Nucleus accumbens (tissue), 56 donors: ENCODE data around the gene NEURL4.

Experiments used
- DNase-seq, 56 donors: peaks; one replicate each; lab custom pipeline; 2025; lab: John Stamatoyannopoulos, UW

The NEURL4 gene

DNA sequence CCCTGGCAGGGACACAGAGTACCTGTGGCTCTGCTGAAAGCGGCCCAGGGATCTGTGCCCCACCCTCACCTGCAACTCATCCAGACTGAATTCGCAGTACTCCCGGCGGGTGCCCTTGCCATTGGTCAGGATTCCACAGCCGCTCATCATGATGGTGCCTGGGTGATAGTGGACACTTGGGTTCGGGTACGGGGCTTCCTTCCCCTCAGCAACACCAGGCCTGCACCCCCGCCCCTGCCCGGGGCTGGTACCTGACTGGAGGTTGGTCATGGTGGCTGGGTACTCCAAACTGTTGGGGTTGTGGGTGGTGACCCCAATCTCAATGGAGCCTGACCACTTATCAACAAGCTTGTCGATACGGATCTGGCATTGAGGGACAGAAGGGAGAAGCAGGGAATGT lies 2.9 kb downstream of the NEURL4 start:
- no peak for DNase-seq

DNA sequence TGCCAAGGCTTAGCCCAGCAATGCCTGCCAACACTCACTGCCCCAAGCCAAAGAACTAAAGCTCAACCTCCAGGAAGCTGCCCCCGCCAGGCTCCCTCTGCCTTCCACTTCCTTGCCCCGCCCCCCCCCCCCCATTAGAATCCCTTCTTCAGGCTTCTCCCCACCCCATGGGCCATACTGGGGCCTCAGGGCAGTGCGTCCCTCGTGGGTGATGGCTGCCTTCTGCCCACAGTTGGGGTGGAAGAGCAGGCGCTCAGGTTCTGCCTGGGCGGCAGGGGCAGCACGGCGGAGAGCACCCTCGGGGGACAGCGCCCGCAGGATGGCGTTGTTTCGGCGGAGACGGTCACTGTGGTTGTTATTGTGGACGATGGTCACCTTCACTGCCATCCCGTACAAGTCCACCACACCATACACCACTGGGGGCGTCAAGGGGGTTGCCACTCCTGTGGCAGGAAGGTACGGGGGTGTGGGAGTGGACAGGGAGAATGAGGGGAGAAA lies 4.1 kb downstream of the NEURL4 start:
- no peak for DNase-seq

DNA sequence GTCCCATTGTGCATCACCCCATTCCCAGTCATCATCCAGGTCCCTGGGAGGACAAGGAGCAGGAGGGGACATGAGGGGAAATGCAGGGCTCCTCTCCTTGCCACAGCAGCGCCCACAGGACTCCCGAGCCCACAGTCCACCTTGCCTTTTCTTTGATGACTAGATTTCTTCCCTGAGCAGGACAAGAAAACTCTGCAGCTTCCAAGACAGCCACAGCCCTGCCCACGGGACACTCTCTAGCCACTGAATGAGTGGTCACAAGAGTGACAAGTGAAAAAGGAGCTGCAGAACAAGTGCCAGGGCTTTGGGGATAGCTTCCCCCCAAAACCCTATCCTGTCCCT lies 4.7 kb downstream of the NEURL4 start:
- DNase-seq = no peak

DNA sequence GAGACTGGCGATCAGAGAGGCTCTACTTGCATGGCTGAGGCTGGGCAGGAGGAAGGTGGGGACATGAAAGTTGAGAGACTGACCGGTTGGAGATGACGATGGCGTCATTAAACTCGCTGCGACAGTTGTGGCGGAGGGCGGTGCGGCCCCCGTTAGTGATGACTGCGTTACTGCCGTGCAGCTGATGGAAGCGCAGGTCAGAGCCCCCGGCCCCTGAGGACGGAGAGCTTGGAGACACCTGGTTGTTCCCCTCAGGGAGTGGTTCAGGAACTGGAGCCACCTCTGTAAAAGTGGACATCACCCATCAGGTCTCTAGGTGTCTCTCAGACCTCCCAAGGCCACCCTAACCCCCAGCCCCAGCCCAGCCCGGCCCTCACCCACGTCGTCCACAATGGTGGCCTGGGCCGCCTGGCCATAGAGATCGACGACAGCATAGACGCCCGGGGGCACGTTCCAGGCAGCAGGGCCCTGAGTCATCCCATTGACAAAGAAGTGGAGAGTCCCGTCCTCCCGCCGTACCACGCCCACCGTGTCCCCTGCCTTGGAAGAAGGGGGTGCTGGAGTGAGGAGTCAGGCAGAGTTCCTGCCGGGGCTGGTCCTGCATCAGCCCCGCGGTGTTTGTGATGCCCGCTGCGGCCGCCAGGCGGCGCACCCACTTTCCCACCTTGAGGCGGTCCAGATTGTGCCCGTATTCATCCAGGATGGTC lies 5.3 kb downstream of the NEURL4 start:
- DNase-seq = peak in 6 of 56 donors; percentile 3 to 40 (median 16)

DNA sequence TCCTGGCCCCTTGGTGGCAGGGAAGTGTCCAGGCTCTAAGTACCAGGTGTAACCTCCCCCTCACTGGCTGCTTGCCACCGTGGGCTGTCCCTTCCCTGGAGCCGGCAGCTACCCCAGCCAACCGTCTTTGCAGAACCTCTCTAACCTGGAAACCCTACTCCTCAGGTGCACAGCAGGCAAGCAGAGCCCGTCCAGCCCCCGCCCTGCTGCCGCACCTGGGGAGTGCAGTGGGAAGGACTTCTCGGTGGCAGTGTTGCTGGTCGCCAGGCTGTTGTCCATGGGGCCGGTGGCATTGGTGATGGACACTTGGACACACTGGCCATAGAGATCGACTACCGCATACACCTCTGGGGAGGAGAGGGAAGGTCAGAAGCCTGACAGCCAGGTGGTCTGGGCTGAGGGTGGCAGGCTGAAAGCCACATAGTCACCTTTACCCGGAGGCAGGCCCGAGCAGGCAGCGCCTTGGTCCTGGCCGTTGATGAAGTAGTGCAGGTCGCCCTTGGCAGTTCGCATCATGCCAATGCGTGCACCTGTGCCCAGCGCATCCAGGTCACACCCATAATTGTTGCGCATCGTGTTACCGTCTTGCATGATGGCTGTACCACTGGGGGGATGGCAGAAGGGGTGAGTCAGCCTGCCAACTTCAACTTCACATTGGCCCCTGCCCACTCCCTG lies 6.5 kb downstream of the NEURL4 start:
- DNase-seq = no peak

DNA sequence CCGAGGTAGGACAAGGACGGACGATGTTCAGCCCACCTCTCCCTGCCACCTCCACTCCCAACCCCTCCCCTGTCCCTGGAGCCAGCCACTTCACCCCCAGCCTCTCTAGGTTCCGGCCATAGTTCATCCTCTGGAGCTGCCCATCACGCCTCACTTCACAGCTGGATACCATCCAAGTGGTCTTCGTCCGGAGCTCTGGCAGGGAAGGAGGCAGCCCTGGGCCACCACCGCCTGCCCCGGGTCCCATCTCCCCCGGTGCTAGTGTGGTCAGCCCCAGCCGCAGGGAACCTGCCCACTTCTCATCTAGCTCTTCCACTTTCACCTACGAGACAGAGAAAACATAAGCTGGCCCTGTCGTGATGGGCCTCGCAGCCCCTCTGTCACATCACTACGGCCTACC lies 7.7 kb downstream of the NEURL4 start:
- DNase-seq = no peak

DNA sequence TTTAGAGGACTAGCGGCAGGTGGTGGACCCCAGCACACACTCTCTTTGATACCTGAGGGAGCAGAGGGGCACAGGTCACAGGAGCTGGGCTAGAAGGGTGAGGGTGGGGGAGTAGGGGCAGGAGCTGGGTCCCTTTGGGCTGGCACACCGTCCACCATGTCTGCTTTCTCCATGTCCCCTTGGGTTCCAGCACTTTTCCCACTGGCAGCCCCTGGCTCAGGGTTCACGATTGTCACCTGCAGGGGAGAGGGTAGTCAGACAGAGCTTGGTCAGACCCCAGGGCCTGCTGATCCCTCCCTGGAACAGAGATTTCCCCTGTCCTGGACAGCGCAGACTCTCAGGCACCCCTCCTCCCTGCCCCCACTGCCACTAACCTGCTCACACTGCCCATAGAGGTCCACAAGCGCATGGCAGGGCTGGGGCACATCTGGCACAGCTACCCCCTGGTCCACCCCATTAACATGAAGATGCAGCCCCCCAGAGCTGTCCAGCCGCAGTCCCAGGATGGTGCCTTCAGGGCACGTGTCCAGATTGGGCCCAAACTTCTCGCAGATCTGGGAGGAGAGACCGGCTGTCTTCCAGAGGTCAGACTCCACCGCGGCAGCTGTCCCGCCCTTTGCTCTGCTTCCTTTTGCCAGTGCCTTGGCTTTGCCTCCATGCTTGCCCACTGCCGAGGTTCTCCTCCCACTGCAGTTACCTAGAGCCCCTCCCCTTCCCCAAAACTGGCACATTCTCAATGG lies 10.8 kb downstream of the NEURL4 start:
- DNase-seq = no peak

DNA sequence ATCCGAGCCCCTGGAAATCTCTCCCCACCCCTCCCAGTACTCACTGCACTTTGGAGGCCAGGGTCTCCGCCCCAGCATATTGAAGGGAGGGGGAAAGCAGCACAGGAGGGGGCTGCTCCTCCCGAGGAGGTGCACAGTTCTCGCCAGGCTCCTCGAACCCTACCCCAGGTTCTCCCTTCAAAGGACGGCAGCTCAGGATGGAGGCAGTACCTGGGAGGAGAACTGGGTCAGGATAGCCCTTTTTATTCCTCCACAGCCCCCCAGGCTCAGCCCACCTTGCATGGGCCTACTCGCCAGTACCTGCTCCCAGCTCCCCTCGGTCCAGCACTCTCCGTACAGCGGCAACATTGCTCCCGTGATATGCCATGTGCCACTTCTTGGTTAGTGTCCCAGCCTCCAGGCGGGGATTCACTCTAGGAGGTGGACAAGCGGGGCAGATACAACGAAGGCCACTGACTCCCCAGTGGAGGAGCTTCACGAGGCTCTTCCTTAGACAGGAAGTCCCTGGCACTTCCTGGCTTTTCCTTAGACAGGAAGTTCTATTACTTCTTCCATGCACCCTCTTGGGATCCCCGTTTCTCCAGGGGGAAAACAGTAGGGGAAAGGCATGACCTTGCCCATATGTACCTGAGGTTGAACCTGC lies 11.9 kb downstream of the NEURL4 start:
- DNase-seq = no peak

DNA sequence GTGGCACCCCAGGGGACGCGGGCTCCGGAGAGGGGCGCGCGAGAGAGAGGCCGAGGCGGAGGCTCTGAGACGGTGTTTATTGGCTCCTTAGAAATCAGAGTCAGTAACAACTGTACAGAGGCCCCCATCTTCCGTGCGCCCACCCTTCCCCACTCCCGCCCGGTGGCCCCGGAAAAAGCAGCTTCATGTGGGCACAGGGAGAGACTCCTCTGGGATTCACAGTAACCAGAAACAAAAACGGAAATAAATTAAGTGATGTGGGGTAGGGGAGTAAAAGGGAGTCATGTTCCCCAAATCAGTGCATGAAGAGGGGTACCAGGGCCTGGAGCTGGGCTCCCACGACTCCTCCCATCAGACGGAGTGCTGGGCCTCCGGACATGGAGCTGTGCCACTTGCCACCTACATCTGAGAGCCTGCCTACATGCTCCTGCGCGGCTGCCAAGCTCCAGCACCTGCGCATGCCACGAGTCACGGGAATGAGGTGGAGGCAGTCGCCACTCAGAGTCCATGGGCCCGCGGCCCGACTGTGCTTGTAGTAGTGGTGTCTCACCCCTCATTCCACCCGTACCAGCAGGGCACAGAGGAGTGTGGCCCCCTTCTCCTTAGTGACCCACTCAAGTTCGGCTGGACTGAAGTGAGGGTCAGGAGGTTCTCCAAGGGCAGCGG lies 13.4 kb downstream of the NEURL4 start:
- peak in 12 of 56 donors; percentile 4 to 45 (median 24) for DNase-seq

DNA sequence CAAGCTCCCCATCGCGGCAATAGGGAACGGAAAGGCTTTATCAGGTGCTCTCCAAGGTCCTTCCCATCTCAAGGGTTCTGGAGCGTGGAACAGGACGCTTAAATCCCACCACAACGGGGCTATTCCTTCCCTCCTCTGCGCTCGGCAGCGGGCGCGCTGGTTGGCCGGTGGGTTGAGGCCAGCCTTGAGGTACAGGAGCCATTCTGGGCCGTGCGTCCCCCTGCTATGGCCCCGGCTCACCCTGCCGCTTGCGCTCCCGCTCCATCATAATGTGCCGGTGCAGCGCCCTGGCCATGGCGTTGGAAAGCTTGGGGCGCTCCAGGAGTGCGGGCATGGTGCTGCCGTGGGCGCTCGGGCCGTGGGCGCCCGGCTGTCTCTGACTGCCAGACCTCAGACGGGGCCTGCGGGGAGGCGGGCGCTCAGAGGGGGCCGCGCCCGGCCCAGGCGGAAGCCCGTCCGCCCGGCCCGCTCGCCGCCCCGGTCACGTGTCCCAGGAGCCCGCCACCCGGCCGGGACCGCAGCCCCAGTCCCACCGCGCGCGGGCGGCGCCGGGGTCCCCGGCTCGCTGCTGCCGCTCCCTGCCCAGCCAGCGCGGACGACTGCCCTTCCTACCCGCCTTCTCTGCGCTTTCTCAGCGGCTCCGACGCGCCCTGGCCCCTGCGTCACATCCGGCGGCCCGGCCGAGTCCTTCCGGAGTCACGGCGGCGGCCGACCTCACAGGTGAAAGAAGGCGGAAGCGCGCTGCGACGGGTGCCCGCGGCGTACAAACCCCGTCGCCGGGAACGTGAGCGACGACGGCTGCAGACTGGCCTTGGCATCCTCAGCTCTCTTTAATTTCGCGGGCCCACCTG lies 14.2 kb downstream of the NEURL4 start, which contains the start of gene GPS2:
TSS of gene GPS2 (minus strand) at position 642 of the 851 bp plus-strand sequence. CDS start at position 334, 308 bp downstream.
- DNase-seq = peak in 55 of 56 donors; percentile 55 to 95 (median 83)

DNA sequence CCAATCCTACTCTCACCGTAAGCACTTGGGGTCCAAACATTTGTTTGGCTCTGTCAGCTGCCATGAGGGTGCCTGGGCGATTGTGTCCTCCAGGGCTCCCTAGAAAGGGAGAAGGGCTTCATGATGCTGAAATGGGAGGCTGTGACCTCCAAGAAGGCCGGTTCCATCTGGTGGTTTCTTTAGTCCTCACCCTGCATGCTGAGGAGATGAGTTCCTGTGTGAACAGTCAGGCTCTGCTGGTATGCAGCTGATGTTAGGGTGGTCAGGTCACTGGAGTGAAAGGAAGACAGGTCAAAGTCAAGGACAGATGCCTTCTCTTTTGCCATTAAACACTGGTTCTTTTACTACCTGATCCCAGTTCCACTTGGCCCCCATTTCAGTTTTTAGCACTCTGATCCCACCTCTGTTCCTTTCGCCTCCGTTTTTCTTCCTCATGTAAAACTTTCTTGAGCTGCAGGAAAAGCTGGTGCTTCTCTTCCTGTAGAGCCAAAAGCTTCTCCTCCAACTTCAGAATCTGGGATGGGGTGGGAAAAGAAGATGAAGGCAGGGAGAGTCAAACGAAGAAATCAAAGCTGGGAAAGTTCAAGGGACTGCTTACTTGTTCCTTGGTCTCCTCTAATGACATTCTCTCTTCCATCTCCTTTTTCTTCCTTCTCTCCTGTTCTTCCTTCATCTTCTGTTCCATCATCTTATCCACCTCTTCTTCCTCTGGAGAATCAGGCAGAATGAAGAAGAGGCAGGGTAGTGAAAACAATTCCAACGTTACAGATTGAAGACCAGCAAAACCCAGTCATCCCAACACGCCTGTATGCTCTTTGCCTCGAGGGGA lies 15.0 kb downstream of the NEURL4 start:
- DNase-seq = no peak

DNA sequence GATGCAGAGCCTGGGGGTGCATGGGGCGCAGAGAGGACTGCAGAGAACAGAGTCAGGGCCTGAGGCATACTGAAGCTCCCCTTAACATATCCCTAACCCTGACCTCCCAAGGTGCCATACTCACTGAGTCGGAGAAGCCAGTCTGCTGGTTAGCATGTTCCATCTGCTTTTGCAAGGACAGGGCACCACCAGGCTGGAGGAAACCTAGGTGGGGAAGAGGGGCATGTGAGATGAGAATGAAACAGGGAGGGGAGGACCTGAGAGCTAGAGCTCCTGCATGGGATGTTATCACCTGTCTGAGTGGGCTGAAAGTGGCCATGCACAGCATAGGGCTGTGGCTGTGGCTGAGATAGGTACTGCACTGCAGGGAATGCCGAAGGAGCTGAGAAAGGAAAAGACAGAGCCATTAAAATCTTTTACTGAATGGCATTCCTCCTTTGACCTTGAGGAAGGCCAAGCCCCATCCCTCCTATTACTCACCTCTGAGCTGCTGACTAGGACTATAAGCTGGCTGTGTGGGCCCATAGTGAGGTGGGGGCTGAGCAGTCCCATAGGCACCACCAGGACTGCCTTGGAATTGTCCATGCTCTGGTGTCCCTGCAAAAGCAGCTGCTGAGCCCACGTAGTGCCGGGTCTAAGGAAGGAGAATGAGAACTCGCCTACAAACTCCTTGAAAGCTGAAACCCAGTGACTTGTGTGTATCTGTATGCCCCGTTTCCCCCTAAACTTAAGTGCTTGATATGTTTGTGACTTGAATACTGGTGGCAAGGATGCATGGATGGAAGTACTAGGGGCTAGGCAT lies 15.8 kb downstream of the NEURL4 start:
- DNase-seq = no peak

DNA sequence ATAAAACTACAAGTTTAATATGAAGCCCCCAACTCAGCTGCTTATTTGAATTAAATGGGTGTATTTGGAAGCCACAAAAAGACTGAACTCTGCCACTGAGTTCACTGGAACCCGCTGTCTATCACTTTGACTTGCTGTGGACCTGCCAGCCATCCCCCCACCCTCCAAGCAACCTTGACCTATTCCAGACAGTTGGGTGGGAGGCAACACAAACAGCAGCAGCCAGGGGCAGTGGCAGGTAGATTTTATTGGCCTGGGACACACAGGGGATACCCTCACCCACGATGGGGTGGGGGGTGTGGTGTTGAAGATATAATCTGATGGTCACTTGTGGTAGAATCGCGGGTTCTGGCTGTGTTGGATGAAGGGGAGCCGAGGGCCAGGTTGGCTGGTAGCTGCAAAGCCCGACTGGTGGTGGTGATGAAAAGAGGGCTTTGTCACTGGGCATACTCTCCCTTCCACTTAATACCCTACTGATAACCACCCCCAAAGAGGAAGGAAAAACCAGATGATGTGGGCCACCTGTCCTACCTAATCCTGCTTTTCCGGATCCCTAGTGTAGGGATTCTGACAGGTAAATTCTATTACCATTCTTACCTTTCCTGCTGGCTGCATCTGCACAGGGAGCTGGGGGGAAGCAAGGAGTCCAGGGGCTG lies 16.6 kb downstream of the NEURL4 start:
- no peak for DNase-seq

DNA sequence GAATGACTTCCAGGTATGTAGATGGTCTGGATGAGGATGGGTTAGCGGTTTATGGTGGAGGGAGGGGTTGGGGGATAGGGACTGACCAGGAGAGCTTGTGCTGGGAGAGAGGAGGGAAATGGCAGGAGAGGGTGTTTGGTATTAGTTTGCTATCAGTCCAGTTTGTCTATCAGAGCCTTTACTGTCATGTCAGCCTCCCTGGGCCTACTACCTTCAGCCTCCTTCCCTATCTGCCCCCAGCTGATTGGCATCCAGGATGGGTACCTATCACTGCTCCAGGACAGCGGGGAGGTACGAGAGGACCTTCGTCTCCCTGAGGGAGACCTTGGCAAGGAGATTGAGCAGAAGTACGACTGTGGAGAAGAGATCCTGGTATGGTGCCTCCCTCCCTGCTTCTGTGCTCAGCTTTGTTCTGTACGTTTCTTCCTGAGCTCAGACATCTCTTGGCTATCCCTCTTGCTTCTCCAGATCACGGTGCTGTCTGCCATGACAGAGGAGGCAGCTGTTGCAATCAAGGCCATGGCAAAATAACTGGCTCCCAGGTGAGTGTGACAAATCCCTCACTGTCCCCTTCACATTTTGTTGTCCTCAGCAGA lies 17.9 kb downstream of the NEURL4 start:
- no peak for DNase-seq

DNA sequence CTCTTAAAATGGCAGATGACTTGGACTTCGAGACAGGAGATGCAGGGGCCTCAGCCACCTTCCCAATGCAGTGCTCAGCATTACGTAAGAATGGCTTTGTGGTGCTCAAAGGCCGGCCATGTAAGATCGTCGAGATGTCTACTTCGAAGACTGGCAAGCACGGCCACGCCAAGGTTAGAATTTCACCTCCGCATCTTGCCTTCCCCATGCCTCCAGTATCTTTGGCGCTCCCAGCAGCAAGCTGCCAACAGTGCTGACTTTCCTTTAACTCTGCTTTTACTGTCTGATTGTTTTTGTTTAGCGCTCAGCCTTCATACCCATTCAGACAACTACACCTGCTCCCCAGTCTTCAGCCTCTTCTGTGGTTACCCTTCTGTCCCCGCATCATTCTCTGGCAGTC lies 19.5 kb downstream of the NEURL4 start:
- no peak for DNase-seq

DNA sequence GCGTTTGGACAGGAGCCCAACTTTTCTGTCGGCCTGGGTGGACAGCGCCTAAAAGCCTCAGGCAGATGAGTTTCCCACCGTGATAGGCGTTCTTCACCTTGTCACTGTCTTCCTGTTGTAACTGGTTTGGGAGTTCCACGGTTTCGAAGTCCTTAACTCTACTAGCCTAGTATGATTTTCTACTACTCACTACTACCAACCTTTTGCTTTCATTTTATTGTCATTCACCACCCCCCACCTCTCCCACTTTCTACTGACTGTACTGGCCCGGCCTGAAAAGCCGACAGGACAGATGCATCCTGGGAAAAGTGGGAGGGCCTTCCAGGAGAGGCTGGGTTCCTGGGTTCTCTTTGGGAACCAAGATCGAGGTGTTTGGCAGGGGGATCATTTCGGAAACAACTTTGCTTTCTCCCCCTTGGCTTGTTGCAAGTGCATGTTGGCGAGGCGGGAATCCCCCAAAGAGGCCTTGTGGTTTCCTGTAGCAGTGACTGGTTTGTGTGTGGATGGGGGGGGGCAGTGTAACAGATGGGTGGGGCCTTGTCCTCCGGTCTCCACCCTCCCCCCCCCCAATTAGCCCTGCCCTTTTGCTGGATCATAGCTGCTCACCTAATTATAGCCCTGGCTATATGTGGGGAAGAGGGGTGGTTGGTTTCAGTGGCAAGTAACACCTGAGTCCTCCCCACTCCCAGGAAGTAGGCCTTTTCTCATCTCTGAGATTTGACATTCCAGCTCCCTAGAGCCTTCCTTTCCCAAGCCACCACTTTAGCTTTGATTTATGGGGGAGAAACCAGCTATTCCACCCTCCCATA lies 20.3 kb downstream of the NEURL4 start:
- DNase-seq = peak in 36 of 56 donors; percentile 6 to 72 (median 26)
